H1 (cell line): ENCODE measurements around the gene OPALIN. TPM values are rescaled to one million over a fixed set of nuclear protein-coding genes. Genes with fewer than 3 reads are reported as not detected.

Experiments used
- CTCF ChIA-PET: fragments of 300-600 bp; sonication (Branson Sonifier 250); formaldehyde crosslinking; loops from one replicate; lab custom pipeline; 2021; ENCODE audit not compliant: partially characterized antibody; lab: Charles Lee
- POLR2A ChIA-PET: fragments of 300-600 bp; sonication (Branson Sonifier 250); formaldehyde crosslinking; loops from one replicate; lab custom pipeline; 2021; ENCODE audit warnings: inconsistent platforms; ENCODE audit not compliant: partially characterized antibody; lab: Charles Lee
- DNase-seq, 2 experiments: peaks; one replicate each; pipeline versions ENCODE4 v3.0.0 to v3.0.0-alpha.2; 2010 to 2022; ENCODE audit warnings: low spot score in 2 of 2, low read depth in 1 of 2, mixed read lengths in 1 of 2
- FAIRE-seq: peaks from 2 replicates; lab custom pipeline; 2011; peaks lifted over from hg19 to GRCh38; lab: Jason Lieb, UNC
- H2AFZ ChIP-seq: 2 replicates; pipeline ENCODE4 v1.8.1; 2012; ENCODE audit warnings: low read length, inconsistent platforms
- H2AK5ac ChIP-seq: 2 replicates; pipeline ENCODE4 v1.6.1; 2013; ENCODE audit warnings: low read depth, low read length
- H2BK120ac ChIP-seq: replicated peaks from 2 replicates; pipeline ENCODE3; 2013; ENCODE audit warnings: low read depth, low read length, inconsistent platforms
- H2BK12ac ChIP-seq: 2 replicates; pipeline ENCODE4 v1.6.1; 2013; ENCODE audit warnings: low read depth, low read length
- H2BK15ac ChIP-seq: 2 replicates; pipeline ENCODE4 v1.6.1; 2013; ENCODE audit warnings: low read length
- H2BK20ac ChIP-seq: 2 replicates; pipeline ENCODE4 v1.6.1; 2013; ENCODE audit warnings: low read length
- H2BK5ac ChIP-seq: 2 replicates; pipeline ENCODE4 v1.6.1; 2013; ENCODE audit warnings: low read depth, low read length
- H3K14ac ChIP-seq: 2 replicates; pipeline ENCODE4 v1.6.1; 2013; ENCODE audit warnings: inconsistent platforms; ENCODE audit not compliant: insufficient read length
- H3K18ac ChIP-seq: 2 replicates; pipeline ENCODE4 v1.6.1; 2013; ENCODE audit warnings: low read length; ENCODE audit errors: extremely low read depth
- H3K23ac ChIP-seq: 2 replicates; pipeline ENCODE4 v1.6.1; 2013; ENCODE audit warnings: inconsistent platforms; ENCODE audit not compliant: insufficient read length
- H3K23me2 ChIP-seq: 2 replicates; pipeline ENCODE4 v1.6.1; 2013; ENCODE audit warnings: low read depth, low read length
- H3K27ac ChIP-seq: 2 replicates; pipeline ENCODE4 v1.6.1; 2011; ENCODE audit warnings: low read depth, low read length, inconsistent platforms
- H3K27me3 ChIP-seq, 4 experiments: replicated peaks in 1 of 4; 1 replicate in 1 of 4; 2 replicates in 3 of 4; pipeline versions ENCODE4 v1.6.1 to v1.8.1; 2011 to 2013; ENCODE audit warnings: low read length in 3 of 4, mild to moderate bottlenecking in 3 of 4, inconsistent platforms in 2 of 4, mixed read lengths in 2 of 4, moderate library complexity in 1 of 4; ENCODE audit not compliant: control insufficient read depth in 3 of 4, insufficient read depth in 3 of 4; ENCODE audit errors: extremely low read depth in 1 of 4
- H3K36me3 ChIP-seq, 4 experiments: 2 replicates each; pipeline versions ENCODE4 v1.6.1 to v1.8.1; 2011 to 2013; ENCODE audit warnings: mild to moderate bottlenecking in 4 of 4, low read length in 3 of 4, moderate library complexity in 2 of 4, control low read depth in 1 of 4, inconsistent platforms in 1 of 4; ENCODE audit not compliant: insufficient read depth in 4 of 4, control insufficient read depth in 2 of 4
- H3K4ac ChIP-seq: replicated peaks from 2 replicates; pipeline ENCODE3; 2013; ENCODE audit warnings: low read length, low read depth, mixed read lengths, inconsistent platforms; ENCODE audit not compliant: insufficient read length
- H3K4me1 ChIP-seq, 4 experiments: replicated peaks in 1 of 4; 1 replicate in 1 of 4; 2 replicates in 3 of 4; pipeline versions ENCODE4 v1.6.1 to v1.8.1; 2011 to 2013; ENCODE audit warnings: low read length in 3 of 4, inconsistent platforms in 2 of 4, mixed read lengths in 1 of 4; ENCODE audit not compliant: insufficient read depth in 4 of 4, control insufficient read depth in 3 of 4
- H3K4me2 ChIP-seq, 2 experiments: 2 replicates each; pipeline versions ENCODE4 v1.6.1 to v1.8.1; 2011 to 2013; ENCODE audit warnings: low read depth in 2 of 2, low read length in 2 of 2, control low read depth in 1 of 2, inconsistent platforms in 1 of 2, mild to moderate bottlenecking in 1 of 2; ENCODE audit not compliant: insufficient read depth in 1 of 2
- H3K4me3 ChIP-seq, 4 experiments: fragments of 200-600, 300-600 bp in 1 of 4; sonication (generic), shearing (Covaris generic), sonication (Bioruptor Twin) in 1 of 4; 2 replicates each; pipeline versions ENCODE4 v1.5.1 to v1.8.1; 2011 to 2016; ENCODE audit warnings: low read length in 4 of 4, low read depth in 3 of 4, control low read depth in 2 of 4, inconsistent platforms in 2 of 4, mild to moderate bottlenecking in 2 of 4, mixed read lengths in 1 of 4, moderate library complexity in 1 of 4; ENCODE audit not compliant: insufficient read depth in 2 of 4; ENCODE audit errors: extremely low read depth in 1 of 4
- H3K56ac ChIP-seq: replicated peaks from 2 replicates; pipeline ENCODE3; 2013; ENCODE audit warnings: low read depth, mild to moderate bottlenecking, mixed read lengths, low read length, inconsistent platforms; ENCODE audit not compliant: insufficient read length
- H3K79me1 ChIP-seq: 2 replicates; pipeline ENCODE4 v1.6.1; 2013; ENCODE audit warnings: low read depth, low read length, control low read depth
- H3K79me2 ChIP-seq, 2 experiments: 2 replicates each; pipeline versions ENCODE4 v1.6.1 to v1.8.1; 2012 to 2013; ENCODE audit warnings: low read length in 2 of 2, mild to moderate bottlenecking in 2 of 2, inconsistent platforms in 1 of 2; ENCODE audit not compliant: insufficient read depth in 2 of 2, control insufficient read depth in 1 of 2
- H3K9ac ChIP-seq, 4 experiments: replicated peaks in 1 of 4; 1 replicate in 1 of 4; 2 replicates in 3 of 4; pipeline versions ENCODE4 v1.6.1 to v1.8.1; 2011 to 2013; ENCODE audit warnings: low read depth in 3 of 4, low read length in 3 of 4, control low read depth in 2 of 4, mild to moderate bottlenecking in 2 of 4, moderate library complexity in 2 of 4, inconsistent platforms in 1 of 4; ENCODE audit errors: extremely low read depth in 1 of 4
- H3K9me3 ChIP-seq, 2 experiments: 2 replicates each; pipeline versions ENCODE4 v1.6.1 to v1.8.1; 2012 to 2013; ENCODE audit warnings: mild to moderate bottlenecking in 2 of 2, moderate library complexity in 2 of 2, control low read depth in 1 of 2, inconsistent platforms in 1 of 2, low read depth in 1 of 2, low read length in 1 of 2, mixed read lengths in 1 of 2; ENCODE audit not compliant: insufficient read depth in 2 of 2
- H4K20me1 ChIP-seq, 2 experiments: replicated peaks in 1 of 2; 2 replicates each; pipeline versions ENCODE3 to v1.8.1; 2011 to 2013; ENCODE audit warnings: inconsistent platforms in 2 of 2, low read length in 2 of 2, mild to moderate bottlenecking in 1 of 2; ENCODE audit not compliant: insufficient read depth in 2 of 2, control insufficient read depth in 1 of 2
- H4K5ac ChIP-seq: 2 replicates; pipeline ENCODE4 v1.6.1; 2013; ENCODE audit warnings: low read length, low read depth, mixed read lengths, inconsistent platforms; ENCODE audit not compliant: insufficient read length
- H4K8ac ChIP-seq: 2 replicates; pipeline ENCODE4 v1.8.0; 2013; ENCODE audit warnings: mild to moderate bottlenecking, moderate library complexity, low read length, inconsistent platforms; ENCODE audit not compliant: insufficient read depth; ENCODE audit errors: extremely low read depth
- H4K91ac ChIP-seq: replicated peaks from 2 replicates; pipeline ENCODE3; 2013; ENCODE audit warnings: low read length, mixed read lengths, inconsistent platforms; ENCODE audit not compliant: insufficient read length
- CEBPB ChIP-seq: IDR thresholded peaks from 2 replicates; pipeline ENCODE4 v1.6.1; 2012; ENCODE audit warnings: low read depth, low read length
- FOSL1 ChIP-seq: IDR thresholded peaks from 2 replicates; pipeline ENCODE4 v1.6.1; 2011; ENCODE audit warnings: mild to moderate bottlenecking, low read depth, low read length, moderate library complexity; ENCODE audit not compliant: insufficient read depth
- JUN ChIP-seq: IDR thresholded peaks from 2 replicates; pipeline ENCODE4 v1.6.1; 2011; ENCODE audit warnings: low read depth, mild to moderate bottlenecking, improper control_type of control experiment, low read length
- KDM1A ChIP-seq: fragments of 200-600, 300-600 bp; sonication (generic); IDR thresholded peaks from 2 replicates; pipeline ENCODE4 v1.7.1; 2016; ENCODE audit warnings: mild to moderate bottlenecking, low read length, borderline replicate concordance
- PHF8 ChIP-seq: fragments of 200-600 bp; sonication (generic); conservative IDR thresholded peaks from 2 replicates; pipeline ENCODE4 v1.7.1; 2012; ENCODE audit warnings: low read depth, mild to moderate bottlenecking, inconsistent platforms, low read length, moderate library complexity
- POLR2A ChIP-seq, 2 experiments: IDR thresholded peaks; 1 replicate in 1 of 2; 2 replicates in 1 of 2; pipeline ENCODE4 v1.6.1; 2011; ENCODE audit warnings: low read depth in 2 of 2, low read length in 2 of 2, mild to moderate bottlenecking in 2 of 2; ENCODE audit errors: control extremely low read depth in 1 of 2
- SAP30 ChIP-seq: fragments of 300-600 bp; sonication (generic); IDR thresholded peaks from 2 replicates; pipeline ENCODE4 v1.7.1; 2012; ENCODE audit warnings: low read length, moderate library complexity, mild to moderate bottlenecking, inconsistent platforms; ENCODE audit not compliant: insufficient read depth, insufficient replicate concordance
- ZNF274 ChIP-seq: IDR thresholded peaks from 2 replicates; pipeline ENCODE4 v1.7.0; 2012; ENCODE audit warnings: low read length, borderline replicate concordance; ENCODE audit errors: extremely low read depth
- WGBS, 2 experiments: shearing (Covaris generic) in 1 of 2; methylation state at CpG; one replicate each; pipeline versions ENCODE4 v1.1.6 to v1.1.7; 2013 to 2015; ENCODE audit warnings: low lambda C conversion rate in 2 of 2, mixed read lengths in 2 of 2, inconsistent platforms in 1 of 2, low coverage in 1 of 2, missing lambda C conversion rate in 1 of 2; ENCODE audit not compliant: insufficient replicate concordance in 2 of 2, insufficient coverage in 1 of 2, insufficient read length in 1 of 2; ENCODE audit errors: extremely low coverage in 1 of 2, missing lambda C conversion rate in 1 of 2; 5-methylcytosine and 5-hydroxymethylcytosine counted together
- polyA plus RNA-seq, 7 experiments: library from polyadenylated mRNA; depleted of rRNA in 3 of 7; stranded (reverse) in 5 of 7; unstranded in 2 of 7; fragments of >200 nt in 5 of 7; fragments of 200-250 nt in 2 of 7; gene quantifications; 1 replicate in 5 of 7; 2 replicates in 1 of 7; 4 replicates in 1 of 7; pipeline versions ENCODE4 v1.2.1 to v1.2.3, GENCODE V29; 2011 to 2013; ENCODE audit warnings: missing spikeins in 2 of 7, mixed read lengths in 2 of 7
- total RNA-seq: library from RNA; stranded (reverse); fragmentation: NEBNext Ultra II Directional; extraction: Animal tissue kit (Norgen Biotek cat#: 25700); gene quantifications from 2 replicates; pipeline ENCODE4 v1.2.1, GENCODE V29; 2021
- TF ChIP-seq, protein P1 (sequence below): IDR thresholded peaks from 2 replicates; pipeline ENCODE4 v1.6.1; 2011; ENCODE audit warnings: low read depth, mild to moderate bottlenecking, low read length; ENCODE audit not compliant: insufficient read depth
- TF ChIP-seq, protein P2 (sequence below), 3 experiments: IDR thresholded peaks; 1 replicate in 2 of 3; 2 replicates in 1 of 3; pipeline versions ENCODE4 v1.5.1 to v1.6.1; 2011; ENCODE audit warnings: low read length in 3 of 3, mild to moderate bottlenecking in 3 of 3, inconsistent platforms in 2 of 3, low read depth in 1 of 3, moderate library complexity in 1 of 3; ENCODE audit not compliant: insufficient read depth in 1 of 3; ENCODE audit errors: control extremely low read depth in 1 of 3
- TF ChIP-seq, protein P3 (sequence below): IDR thresholded peaks from 2 replicates; pipeline ENCODE4 v1.6.1; 2012; ENCODE audit warnings: inconsistent platforms

OPALIN gene
- total and polyA plus RNA-seq, 2 of the 8 experiments (the other 6 are each of a cell fraction or from before 2014, with no cell fraction given), result 0.03 TPM; not detected in 1

DNA sequence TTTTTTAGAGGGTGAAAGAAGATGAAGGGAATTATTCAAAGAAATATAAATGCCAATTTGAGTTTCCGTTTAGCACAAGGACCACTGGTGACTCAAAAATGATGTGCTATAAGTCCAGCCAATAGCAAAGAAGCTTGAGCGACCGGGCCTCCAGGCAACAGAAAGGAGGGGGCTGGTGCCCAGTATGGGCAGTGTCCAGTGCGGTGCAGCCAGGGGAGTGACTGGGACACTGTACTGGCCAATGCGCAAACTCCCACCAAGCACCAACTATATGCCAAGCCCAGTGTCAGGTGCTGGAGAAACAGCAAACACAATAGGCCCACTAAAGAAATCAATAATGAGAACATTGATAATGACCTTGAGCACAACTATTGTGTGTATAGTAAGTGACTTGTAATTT is 10.2 kb upstream of the OPALIN start:
- no peak overlapping the region for H3K23ac ChIP-seq
- no peaks in the 10 kb centered on the region; a peak in 1 of 7 replicates for H3K27me3 ChIP-seq
- no peak overlapping the region for H2BK5ac ChIP-seq
- H3K4ac ChIP-seq, result no peak overlapping the region
- no peak overlapping the region for H3K4me2 ChIP-seq
- ChIA-PET CTCF (interaction anchor here (2.1 to 12.6 kb wide), 5 partner anchors 7 to 142 kb away, joined by 6 to 197 read pairs (median 34); partner anchors contain the start of gene TLL2), POLR2A (no interaction called here)
- no peak overlapping the region for H3K18ac ChIP-seq
- H3K56ac ChIP-seq, result no peak overlapping the region
- H3K9ac ChIP-seq, result no peak overlapping the region
- no peaks in the 10 kb centered on the region for H4K20me1 ChIP-seq
- no peaks in the 10 kb centered on the region for H3K23me2 ChIP-seq
- H3K14ac ChIP-seq, result no peak overlapping the region
- WGBS, 2 experiments, result 96% methylated on average over 5 of the region's 5 CpGs; no CpG with 5 or more reads in 1 of the 2 experiments
- H2BK20ac ChIP-seq, result no peak overlapping the region
- peaks cover 0 to 2% (median 0%) of the 10 kb centered on the region in 4 experiments; a peak in 3 of 7 replicates for H3K4me1 ChIP-seq
- no peak overlapping the region for H2BK15ac ChIP-seq
- no peak overlapping the region for H2AK5ac ChIP-seq
- no peaks in the 10 kb centered on the region for H3K9me3 ChIP-seq
- H2BK120ac ChIP-seq, result no peak overlapping the region
- H3K79me2 ChIP-seq, result no peaks in the 10 kb centered on the region
- FAIRE-seq (no peak), DNase-seq (no peak)
- no peak overlapping the region for H3K27ac ChIP-seq
- no peaks in the 10 kb centered on the region for H3K79me1 ChIP-seq
- H4K91ac ChIP-seq, result no peak overlapping the region
- H2BK12ac ChIP-seq, result no peak overlapping the region
- no peak overlapping the region for H3K4me3 ChIP-seq
- H4K8ac ChIP-seq, result peak overlapping the region; percentile 53; the same call in 1 of the 2 replicates
- no peak overlapping the region for H4K5ac ChIP-seq
- H2AFZ ChIP-seq, result no peak overlapping the region
- H3K36me3 ChIP-seq, result no peaks in the 10 kb centered on the region
- TF ChIP-seq ZNF274 (no peak), SAP30 (no peak), CEBPB (no peak), PHF8 (no peak), KDM1A (no peak), FOSL1 (no peak), POLR2A (IDR thresholded peaks at IDR 0.05; ENCODE audit: control extremely low read depth in 1 of 2, low read depth in 2 of 2, low read length in 2 of 2) (no peak), JUN (no peak)
- TF ChIP-seq, protein P1, sequence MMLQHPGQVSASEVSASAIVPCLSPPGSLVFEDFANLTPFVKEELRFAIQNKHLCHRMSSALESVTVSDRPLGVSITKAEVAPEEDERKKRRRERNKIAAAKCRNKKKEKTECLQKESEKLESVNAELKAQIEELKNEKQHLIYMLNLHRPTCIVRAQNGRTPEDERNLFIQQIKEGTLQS, result no peak
- TF ChIP-seq, protein P2, sequence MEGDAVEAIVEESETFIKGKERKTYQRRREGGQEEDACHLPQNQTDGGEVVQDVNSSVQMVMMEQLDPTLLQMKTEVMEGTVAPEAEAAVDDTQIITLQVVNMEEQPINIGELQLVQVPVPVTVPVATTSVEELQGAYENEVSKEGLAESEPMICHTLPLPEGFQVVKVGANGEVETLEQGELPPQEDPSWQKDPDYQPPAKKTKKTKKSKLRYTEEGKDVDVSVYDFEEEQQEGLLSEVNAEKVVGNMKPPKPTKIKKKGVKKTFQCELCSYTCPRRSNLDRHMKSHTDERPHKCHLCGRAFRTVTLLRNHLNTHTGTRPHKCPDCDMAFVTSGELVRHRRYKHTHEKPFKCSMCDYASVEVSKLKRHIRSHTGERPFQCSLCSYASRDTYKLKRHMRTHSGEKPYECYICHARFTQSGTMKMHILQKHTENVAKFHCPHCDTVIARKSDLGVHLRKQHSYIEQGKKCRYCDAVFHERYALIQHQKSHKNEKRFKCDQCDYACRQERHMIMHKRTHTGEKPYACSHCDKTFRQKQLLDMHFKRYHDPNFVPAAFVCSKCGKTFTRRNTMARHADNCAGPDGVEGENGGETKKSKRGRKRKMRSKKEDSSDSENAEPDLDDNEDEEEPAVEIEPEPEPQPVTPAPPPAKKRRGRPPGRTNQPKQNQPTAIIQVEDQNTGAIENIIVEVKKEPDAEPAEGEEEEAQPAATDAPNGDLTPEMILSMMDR (IDR thresholded peaks at IDR 0.05; ENCODE audit: control extremely low read depth in 1 of 3, insufficient read depth in 1 of 3, low read depth in 1 of 3, low read length in 3 of 3), result no peak
- TF ChIP-seq, protein P3, sequence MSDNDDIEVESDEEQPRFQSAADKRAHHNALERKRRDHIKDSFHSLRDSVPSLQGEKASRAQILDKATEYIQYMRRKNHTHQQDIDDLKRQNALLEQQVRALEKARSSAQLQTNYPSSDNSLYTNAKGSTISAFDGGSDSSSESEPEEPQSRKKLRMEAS, result no peak
